Measurements from ENCODE around the gene MED12L.

Gene MED12L

DNA sequence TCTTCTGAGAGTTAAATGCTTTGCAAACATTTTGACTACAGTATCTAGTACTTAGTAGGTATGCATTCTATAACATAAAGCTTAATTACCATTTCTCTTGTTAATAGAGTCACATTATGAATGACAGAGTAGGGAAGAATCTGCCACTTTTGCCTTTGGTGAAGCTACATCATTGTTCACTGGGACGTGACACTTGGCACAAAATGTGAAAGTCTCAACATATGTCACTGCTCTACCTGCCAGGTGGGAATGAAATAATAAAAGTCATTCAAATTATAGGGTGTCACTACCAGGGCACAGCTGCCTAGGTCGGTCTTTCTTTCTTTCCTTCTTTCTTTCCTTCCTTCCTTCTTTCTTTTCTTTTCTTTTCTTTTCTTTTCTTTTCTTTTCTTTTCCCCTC lies 213.5 kb downstream of the MED12L start:
- no peak for DNase-seq (ENCODE audit: low spot score)

DNA sequence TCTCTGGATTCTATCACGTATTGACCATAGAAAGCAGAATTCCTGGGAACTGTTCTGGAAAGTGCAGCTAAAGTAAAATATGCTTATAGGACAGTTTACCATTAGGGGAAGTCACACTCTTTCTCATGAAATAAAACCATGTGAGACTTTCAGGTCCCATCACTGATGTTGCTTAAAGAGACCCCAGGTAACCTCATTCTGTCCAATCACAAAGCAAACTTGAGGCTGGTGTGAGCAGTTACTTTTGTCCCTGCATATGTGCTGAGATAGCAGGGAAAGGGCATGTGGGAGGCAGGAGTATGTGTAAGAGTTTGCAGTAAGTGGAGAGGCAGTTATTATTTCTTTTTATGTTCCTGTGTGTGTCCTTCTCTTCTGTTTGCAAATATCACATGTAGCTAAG lies 215.1 kb downstream of the MED12L start:
- DNase-seq (ENCODE audit: low spot score) = no peak

DNA sequence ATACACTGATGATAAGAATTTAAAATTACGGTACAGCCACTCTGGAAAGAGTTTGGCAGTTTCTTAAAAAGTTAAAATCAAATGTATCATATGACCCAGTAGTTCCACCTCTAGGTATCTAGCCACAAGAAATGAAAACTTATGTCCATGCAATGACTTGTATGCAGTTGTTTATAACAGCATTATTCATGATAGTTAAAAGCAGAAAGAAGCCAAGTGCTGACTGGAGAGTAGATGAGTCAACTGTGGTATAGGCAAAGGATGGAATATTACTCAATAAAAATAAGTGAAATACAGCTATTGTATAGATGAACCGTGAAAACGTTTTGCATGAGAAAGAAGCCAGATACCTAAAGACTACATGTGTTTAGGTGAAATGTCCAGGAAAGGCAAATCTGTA lies 216.3 kb downstream of the MED12L start:
- DNase-seq (ENCODE audit: low spot score) = no peak

DNA sequence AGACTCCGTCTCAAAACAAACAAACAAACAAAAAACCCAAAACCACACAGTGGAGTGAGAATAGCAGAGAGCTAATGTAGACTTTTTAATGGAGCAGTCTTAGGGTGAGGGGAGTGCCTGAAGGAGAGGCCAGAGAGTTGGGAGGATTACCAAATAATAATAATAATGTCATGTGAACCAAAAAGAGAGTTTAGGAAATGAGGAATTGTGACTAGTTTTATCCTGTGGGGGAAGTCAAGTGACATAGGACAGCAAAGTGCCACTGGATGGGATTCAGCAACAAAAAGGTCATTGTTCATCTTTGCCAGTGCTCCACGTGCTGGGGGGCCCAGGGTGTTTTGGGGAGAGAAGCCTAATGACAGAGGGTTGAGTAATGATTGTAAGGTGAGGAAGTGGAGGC lies 218.3 kb downstream of the MED12L start:
- no peak for DNase-seq (ENCODE audit: low spot score)

DNA sequence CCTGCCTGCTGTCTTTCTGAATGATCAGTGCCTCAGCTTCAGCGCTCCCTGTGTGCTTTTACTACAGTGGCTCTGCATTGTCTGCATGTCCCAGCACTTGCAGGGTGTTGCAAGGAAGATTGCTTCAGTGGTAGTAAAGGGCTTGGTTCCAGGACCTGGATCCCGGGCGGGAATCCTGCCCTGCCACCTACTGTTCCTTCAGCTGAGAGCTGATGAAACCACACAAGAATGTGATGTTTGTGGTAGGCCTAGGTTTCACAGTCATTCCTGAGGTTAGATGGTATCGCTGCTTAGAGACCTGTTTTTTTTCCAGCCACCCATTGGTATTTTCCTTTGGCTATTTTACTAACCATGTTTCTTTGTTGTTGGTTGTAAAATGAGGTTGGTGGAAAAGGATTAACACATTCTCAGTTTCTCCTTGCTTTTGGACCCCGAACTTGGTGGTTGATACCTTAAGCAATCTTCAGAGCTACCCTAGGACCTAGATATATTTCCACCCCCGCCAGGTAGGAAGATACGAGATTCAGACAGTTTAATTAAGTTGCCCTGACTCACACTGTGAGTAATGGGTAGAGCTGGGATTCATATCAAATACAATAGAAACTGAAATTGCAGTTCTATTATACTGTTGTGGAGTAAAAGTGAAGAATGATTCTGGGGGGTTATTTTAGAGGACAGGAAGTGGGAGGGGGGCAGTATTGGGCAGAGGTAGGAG lies 219.8 kb downstream of the MED12L start:
- no peak for DNase-seq (ENCODE audit: low spot score)

DNA sequence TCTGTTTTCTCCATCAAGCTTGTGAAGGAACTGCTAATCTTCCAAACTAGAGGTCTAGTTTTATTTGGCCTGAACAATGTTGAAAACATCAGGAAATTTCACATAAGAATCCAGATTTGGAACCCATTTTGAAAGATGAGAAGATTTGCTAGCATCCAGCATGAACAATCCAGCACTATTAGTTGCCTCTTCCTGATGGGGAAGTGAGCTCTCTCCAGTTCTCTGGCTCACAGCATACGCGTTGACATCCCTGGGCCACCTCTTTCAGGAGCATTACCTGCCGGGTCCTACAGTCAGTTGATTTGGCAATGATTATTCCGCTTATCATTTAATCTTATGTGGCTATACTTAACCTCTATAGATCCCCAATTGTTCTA lies 220.3 kb downstream of the MED12L start:
- DNase-seq (ENCODE audit: low spot score) = no peak

DNA sequence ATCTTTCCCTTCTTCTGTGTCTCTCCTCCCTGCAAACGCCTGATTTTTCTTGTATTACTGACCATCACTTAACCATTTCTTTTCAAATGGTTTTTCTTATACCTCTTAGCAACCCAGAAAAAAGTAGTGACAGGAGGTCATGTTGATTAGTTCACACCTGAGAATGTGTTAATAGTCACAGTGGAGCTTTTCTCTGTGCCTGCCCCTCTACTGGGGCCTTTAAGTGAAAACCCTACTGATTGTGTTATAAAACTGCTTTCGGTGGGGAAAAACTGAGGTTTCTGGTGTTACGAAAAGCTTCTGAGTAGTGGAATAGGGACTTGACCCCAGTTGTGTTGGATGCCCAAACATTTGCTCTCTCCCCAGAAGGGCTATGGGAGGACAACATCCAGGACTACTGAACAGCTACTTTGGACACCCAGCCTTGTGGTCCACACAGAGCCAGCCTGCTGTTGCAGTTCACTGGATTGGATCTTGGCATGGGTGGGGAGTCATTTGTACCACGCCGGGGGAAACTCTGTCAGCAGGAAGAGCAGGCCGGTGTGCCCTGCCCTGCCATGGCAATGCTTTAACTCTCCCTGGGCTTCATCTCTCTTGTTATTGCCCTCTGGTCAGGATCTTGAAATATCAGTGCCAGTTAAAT lies 220.8 kb downstream of the MED12L start:
- DNase-seq (ENCODE audit: low spot score) = no peak

DNA sequence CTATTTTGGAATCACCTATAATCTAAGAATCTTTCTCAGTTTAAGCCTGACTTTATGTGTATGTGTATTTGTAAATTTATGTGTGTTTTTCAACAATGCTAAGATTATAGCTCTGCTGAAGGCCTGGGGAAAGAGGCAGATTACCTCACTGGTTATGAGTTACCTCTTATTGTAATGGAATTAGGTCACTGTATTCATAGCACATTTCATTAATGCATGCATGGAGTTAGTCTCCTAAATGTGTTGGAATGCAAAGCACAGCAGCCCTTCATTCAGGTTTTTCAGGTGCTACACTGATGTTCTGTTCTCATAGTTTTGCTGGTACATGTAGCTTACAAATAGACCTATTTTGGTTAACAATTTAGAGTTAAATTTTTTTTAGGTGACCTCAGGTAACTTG lies 221.7 kb downstream of the MED12L start:
- no peak for DNase-seq (ENCODE audit: low spot score)

DNA sequence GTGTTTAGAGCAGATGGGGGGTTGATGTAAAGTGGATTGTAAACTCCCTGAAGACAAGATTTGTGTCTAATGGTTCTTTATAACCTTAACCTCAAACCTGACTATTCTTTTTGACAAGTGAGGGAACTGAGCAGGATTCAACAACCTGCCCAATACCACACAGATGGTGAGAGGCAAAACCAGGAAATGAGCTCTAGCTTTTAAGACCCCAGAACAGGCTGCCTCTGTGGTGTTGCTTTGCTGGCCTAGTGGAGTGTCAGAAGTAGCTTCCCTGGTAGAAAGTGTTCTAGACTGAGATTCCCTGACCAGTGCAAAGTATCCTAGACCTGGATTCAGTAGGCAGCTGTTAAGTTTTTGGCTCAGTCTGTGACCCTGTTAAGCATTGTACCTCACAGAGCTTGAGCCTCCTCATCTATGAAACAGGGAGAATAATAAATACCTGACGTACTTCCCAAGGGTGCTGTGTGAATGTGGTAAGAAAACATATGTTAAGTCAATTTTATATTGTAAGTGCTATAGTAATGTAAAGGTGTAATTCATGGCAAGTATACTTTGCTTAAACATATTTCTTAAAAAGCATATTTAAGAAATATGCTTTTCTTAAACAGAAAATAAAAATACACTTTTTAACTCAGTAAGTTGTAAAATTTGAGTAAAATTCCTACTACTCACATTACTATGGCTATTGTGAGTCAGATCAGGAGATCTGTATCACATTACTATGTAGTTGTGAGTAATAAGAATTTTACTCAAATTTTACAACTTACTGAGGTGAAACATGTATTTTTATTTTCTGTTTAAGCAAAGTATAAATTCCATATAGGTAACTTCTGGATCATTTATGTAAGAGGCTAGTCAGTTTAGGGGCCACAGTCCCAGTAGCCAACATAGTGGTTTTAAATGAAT lies 222.4 kb downstream of the MED12L start:
- no peak for DNase-seq (ENCODE audit: low spot score)

DNA sequence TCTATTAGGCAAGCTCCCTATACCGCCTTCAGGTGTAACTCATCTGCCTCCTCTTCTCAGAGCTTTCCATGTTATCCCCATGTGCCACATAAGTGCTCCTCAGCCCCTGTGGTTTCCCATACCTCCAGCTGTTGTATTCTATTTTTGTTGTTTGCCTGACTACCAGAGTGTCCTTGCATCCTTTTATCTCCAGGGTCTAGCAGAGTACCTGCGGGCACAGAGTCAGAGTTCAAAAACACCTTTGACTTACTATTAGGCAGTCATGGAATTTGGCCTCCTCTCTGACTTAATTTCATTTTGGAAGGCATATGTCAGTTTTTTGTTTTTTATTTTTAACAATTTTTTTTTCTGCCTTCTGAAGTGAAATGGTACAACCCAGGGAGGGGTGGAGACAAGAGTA lies 224.1 kb downstream of the MED12L start:
- no peak for DNase-seq (ENCODE audit: low spot score)

DNA sequence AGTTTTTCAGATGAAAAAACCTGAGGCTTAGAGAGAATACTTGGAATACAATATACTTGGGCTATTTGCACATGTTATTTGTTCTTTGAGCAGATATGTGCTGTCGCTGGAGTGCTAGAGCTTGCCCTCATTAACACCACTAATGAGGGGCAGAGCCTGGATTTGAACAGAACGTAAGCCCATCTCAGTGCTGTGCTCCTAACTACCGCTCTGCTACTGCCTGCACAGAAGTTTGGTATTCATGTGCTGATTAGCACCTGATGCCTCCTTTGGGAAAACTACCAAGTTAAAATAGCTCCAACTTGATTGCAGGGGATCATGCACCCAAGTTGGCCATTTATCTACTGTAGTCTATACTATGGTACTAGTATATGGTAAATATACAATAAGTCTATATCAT lies 227.5 kb downstream of the MED12L start:
- DNase-seq (ENCODE audit: low spot score) = no peak

DNA sequence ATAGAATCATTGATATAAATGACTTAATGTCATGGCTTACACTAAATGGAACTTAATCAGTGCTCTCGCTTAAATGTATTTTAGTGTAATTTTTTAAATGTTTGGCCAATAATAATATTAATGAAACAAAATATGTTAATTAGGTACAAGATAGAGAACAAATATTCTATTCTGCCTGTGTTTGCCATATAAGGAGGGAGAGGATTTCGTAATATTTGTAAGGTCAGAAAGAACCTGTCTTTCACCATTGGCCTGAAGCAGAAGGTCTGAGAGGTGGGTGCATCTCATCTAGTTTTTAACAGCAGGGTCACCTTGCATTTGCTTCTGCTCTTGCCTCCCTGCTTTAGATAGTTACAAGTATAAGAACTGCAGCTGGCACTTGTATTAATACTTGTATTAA lies 228.7 kb downstream of the MED12L start:
- DNase-seq (ENCODE audit: low spot score) = no peak

DNA sequence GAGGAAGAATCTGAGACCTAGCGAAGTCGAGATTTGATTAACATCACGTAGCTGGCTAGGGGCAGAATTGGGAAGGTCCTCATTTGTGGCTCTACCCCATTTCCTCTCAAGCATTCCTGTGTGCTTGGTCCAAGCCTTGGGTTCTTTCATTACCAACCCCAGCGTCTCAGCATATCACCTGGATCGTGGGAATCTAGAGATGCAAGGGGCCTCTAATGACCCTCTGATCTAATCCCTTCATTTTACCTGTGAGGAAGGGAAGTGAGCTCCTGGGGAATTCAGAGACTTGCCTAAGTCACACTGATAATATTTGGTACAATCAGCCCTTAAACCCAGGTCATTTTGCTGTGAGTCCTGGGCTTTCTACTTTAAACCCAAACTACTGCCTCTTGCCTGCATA lies 229.1 kb downstream of the MED12L start:
- DNase-seq (ENCODE audit: low spot score) = no peak

DNA sequence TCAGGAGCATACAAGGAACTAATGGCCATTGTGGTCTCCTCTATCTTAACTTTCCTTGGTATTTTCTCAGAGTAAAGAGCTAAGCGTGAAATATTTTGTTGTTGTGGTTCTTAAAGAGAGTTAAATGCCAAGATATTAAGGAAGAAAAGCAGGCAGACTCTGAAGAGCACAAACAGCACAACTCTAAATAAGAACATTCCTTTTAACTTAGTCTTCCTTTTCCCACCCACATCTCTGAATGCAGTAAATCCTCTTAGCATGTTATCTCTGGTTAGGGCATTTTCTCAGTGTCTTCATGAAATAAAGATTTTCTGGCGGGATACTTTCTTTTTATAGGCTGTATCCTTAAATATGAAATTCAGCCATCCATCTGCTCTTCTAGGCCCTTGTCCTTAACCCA lies 229.7 kb downstream of the MED12L start:
- no peak for DNase-seq (ENCODE audit: low spot score)

DNA sequence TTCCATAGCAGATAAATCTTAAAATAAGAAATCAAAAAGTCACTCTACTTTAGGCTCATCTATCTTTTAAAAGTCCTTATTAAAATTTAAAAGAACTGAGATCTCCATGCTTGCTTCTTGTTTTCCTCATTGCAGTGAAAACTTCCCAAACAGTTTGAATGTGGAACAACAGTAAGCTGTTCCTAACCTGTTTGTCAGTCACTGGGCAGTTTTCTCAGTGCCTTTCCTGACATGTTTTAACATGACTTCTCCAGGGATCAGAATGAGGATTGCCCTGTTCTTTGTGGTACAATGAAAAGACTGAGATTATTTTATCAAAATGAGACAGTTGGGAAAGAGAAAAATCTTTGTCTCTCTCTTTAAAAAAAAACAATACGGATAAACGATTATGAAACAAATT lies 230.4 kb downstream of the MED12L start:
- no peak for DNase-seq (ENCODE audit: low spot score)

DNA sequence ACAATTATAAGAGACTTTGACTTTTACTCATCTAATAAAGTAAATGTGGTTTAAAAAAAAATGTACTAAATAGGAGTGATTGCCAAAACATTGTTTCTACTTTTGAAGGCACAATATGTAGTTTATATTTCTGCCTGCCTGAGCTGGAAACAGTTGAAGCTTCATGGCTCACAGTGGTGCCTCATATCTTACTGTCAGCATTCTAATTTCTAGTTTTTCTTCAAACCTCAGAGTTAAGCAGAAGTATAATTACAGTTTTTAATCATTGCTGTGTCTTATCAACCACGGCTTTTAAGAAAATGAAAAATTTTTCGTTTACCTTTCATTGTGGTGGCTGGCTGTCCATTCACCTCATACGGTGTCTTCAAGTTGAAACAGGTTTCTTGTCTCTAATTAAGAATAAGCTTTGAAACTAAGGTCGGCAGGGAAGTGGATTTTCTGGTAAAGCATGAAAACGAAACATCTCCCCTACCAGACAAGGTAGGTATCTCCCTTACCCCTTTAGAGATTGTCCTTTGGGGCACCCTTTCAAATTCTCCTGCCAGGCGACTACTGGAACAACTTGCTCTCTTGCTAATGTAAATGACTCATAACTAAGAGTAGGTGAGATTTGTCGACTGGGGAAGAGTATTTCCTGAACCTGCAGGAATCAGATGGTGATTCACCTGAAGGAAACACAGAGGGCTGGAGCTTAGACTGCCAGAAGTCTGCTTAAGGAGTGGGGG lies 231.0 kb downstream of the MED12L start, which contains the start of gene GPR87:
GPR87 (minus strand) TSS at position 554 of the 725 bp plus-strand sequence. CDS start 16,720 bp downstream, outside the sequence.
- DNase-seq (ENCODE audit: low spot score) = no peak

DNA sequence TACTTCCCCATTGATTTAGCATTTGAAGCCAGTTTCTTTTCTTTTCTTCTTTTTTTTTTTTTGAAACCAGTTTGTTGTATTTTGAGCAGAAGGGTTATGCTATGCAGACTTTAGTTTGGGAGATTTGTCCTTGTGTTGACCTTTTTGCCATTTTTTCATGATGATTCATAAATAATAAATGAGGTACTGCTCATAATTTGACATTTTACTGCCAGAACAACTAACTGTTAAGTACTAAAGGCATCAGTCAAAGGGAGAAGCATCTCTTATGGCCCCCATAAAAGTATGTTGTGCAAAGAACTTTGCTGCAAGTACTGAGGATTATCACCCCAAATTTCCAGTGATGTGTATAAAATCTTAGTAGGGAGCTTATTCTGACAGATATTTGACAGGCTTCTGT lies 232.8 kb downstream of the MED12L start:
- no peak for DNase-seq (ENCODE audit: low spot score)

DNA sequence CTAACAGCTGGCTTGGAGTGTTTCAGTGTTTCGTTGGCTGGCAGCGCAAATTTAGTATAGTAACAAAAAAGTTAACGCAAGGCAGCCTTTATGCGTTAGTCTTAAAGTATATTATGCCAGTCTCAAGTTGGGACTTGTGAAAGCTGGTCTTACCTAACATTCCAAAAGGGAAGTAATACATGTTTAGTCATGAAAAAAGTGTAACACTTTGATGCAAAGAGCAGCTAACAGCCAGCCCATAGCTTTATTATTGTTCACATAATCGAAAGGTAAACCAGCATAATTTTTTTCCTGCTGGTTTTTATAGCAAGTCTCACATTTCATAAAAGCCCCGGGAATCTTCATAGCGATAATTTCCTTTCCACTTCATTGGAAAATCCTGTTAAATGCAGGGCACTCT lies 233.5 kb downstream of the MED12L start:
- no peak for DNase-seq (ENCODE audit: low spot score)

DNA sequence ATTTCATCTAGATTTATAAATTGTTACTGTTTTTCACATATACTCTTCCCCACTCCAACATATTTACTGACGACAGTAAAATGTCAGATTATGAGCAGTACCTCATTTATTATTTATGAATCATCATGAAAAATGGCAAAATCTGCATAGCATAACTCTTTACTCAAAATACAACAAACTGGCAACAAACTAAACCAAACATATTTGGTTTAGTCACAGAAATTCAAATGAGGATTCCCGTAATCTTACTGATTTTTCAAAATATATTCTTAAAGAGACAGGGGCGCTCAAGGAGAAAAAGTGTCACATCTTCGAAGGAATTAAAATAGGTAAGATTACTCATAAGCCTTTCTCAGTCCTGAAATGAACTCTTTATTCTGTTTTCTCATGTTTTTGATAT lies 234.2 kb downstream of the MED12L start:
- DNase-seq (ENCODE audit: low spot score) = no peak

DNA sequence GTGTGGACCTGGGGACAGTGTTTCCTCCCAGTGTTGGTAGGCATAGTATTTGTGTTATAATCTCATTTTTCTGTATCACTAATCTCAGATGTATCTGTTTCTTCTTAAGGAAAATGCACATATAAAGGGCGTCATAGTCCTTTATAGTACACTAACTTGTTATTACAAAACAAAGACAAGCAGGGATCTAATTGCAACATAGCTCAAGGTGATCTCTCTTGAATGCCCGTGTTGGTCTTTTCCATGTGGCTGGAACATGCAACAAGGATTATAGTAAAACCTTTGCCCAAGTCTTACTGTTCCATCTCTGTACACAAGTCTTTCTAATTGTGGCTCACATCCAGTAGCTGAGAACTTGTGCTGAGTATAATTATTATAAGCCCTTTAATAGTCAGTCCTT lies 234.7 kb downstream of the MED12L start:
- no peak for DNase-seq (ENCODE audit: low spot score)

DNA sequence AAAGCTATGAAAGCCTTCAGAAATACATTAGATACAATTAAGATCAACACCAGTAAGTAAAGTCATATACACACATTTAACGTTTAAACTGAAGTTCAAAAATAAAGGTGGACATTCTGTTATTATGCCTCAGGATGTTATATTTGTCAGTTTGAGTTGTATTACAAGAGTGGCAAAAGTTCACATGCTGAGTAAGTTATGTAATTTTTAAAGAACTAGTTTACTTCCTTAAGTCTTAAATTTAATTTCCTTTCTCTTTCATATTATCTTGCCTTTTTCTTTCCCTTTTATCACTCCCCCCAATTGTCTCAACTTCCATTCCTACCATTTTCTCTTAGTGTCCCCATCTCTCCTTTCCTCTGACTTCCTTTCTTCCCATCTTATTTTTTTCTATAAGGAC lies 236.1 kb downstream of the MED12L start:
- no peak for DNase-seq (ENCODE audit: low spot score)

DNA sequence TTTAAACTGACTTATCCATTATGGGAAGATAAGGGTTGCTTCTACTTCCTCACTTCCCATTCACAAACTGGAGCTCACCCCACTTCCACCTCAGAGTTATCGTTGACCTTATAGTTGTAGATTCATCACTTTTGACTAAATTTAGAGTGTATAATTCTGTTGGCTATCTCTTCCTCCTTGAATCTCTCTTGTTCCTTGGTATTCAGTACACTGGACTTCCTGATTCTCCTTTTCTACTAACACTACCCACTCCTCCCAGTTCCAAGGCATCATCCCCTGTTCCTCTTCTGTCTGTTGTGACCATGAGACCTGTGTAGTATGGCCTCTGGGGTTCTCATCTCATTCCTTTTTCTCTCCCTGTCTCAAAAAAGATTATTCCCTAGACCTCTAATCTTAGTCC lies 237.0 kb downstream of the MED12L start:
- DNase-seq (ENCODE audit: low spot score) = no peak

Data from pons (tissue), 1 donor.